ENCODE results near the gene EFCAB5. TPM values are rescaled to one million over a fixed set of nuclear protein-coding genes. Genes with fewer than 3 reads are reported as not detected.

EFCAB5 gene
- total RNA-seq, 1 donor from 2014 or later: 1.2 TPM

- Mint-ChIP-seq H3K9me3 (ENCODE audit: unreplicated experiment) (peaks cover 18% of the 10 kb centered on the region), H3K36me3 (ENCODE audit: unreplicated experiment) (peaks cover 45% of the 10 kb centered on the region), H3K4me3 (ENCODE audit: unreplicated experiment) (no peak overlapping the region), H3K27ac (ENCODE audit: unreplicated experiment) (no peak overlapping the region), H3K4me1 (ENCODE audit: unreplicated experiment) (peaks cover 12% of the 10 kb centered on the region), H3K27me3 (ENCODE audit: unreplicated experiment) (no peaks in the 10 kb centered on the region)
- TF ChIP-seq CTCF (IDR thresholded peaks at IDR 0.05): no peak
- no peak for DNase-seq (ENCODE audit: extremely low spot score, unreplicated experiment)
These were observed 214.0 kb downstream of the EFCAB5 start for GRCh38 chr17:30155389-30155788.

Small RNAs within 50 kb of the gene (microRNA-seq; reads per million reads assigned to microRNA genes)
- not detected for gene MIR423 (ENCODE audit: unreplicated experiment)

Other genes with a start within 250 kb of the EFCAB5 start
- 21.9 and 23.7 TPM in 2 replicates for gene SSH2, start 11.4 kb upstream of the EFCAB5 start, total RNA-seq
- gene NSRP1, start 175.2 kb downstream of the EFCAB5 start, total RNA-seq: 26.5 and 31.6 TPM in 2 replicates

Data from osteocyte (in vitro differentiated cells).